ENCODE results near the gene RELT.

Gene RELT

GRCh38 chr11:73386016-73386415 is 9.8 kb downstream of the RELT start:
- no peak for DNase-seq (ENCODE audit: low read depth)
- H3K4me3 ChIP-seq (ENCODE audit: low read depth, low read length): no peak overlapping the region
- TF ChIP-seq, protein P1, sequence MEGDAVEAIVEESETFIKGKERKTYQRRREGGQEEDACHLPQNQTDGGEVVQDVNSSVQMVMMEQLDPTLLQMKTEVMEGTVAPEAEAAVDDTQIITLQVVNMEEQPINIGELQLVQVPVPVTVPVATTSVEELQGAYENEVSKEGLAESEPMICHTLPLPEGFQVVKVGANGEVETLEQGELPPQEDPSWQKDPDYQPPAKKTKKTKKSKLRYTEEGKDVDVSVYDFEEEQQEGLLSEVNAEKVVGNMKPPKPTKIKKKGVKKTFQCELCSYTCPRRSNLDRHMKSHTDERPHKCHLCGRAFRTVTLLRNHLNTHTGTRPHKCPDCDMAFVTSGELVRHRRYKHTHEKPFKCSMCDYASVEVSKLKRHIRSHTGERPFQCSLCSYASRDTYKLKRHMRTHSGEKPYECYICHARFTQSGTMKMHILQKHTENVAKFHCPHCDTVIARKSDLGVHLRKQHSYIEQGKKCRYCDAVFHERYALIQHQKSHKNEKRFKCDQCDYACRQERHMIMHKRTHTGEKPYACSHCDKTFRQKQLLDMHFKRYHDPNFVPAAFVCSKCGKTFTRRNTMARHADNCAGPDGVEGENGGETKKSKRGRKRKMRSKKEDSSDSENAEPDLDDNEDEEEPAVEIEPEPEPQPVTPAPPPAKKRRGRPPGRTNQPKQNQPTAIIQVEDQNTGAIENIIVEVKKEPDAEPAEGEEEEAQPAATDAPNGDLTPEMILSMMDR (conservative IDR thresholded peaks at IDR 0.05; ENCODE audit: low read depth, low read length): no peak

DNA sequence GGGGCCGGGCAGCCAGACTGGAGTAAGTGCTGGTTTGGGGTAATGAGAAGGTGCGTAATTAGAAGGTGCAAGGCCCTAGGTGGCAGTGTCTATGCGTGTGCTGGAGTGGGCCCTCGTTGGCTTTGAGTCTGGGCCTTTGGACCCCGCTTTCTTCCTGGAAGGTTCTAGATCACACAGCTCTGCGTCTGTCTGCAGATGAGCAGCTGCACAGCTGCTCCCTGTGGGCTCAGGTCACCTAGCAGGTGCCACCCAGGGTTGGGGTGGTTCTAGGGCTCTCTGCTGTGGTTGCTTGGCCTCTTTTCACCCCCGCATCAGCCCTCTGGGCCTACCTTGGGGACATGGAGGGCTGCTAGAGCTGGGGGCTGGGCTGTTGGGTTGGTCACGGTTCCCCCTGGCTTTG is 10.3 kb downstream of the RELT start:
- DNase-seq (ENCODE audit: low read depth): no peak
- H3K4me3 ChIP-seq (ENCODE audit: low read depth, low read length): no peak overlapping the region
- TF ChIP-seq, protein P1 (conservative IDR thresholded peaks at IDR 0.05; ENCODE audit: low read depth, low read length): no peak

DNA sequence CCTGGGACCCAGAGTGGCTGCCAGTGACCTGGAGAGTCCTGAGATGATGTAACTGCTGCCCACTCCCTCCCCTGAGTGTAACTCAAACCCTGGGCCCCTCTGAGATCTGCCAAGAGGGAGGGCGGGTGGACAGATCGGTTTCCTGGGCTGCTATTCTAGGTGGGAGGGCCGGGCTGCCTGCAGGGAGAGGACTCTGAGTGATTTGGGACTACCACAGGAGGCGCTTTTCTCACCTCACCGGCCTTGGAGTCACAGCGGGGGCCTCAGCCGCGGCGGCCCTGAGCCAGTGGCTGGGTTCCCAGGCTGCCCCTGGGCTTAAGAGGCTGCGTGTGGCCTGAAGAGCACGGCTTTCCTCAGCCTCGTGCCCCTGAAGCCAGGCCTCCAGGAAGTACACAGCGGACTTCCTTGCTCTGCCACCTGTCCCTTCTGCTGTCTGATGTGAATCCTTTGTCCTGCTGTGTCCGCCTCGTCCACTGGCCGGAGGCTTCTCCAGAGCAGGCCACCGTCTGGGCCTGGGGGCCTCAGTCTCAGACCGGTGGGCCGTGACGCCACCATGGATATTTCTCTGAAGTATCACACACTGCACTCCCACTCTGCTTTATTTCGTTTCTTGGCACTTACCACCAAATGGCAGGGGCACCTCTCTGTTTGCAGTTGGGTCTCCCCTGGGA is 11.5 kb downstream of the RELT start:
- no peak overlapping the region for H3K4me3 ChIP-seq (ENCODE audit: low read depth, low read length)
- TF ChIP-seq, protein P1 (conservative IDR thresholded peaks at IDR 0.05; ENCODE audit: low read depth, low read length): peak; percentile 22
- peak; percentile 39 for DNase-seq (ENCODE audit: low read depth)

GRCh38 chr11:73388265-73389133 is 12.3 kb downstream of the RELT start:
- no peak overlapping the region for H3K4me3 ChIP-seq (ENCODE audit: low read depth, low read length)
- TF ChIP-seq, protein P1 (conservative IDR thresholded peaks at IDR 0.05; ENCODE audit: low read depth, low read length): no peak
- DNase-seq (ENCODE audit: low read depth): no peak

DNA sequence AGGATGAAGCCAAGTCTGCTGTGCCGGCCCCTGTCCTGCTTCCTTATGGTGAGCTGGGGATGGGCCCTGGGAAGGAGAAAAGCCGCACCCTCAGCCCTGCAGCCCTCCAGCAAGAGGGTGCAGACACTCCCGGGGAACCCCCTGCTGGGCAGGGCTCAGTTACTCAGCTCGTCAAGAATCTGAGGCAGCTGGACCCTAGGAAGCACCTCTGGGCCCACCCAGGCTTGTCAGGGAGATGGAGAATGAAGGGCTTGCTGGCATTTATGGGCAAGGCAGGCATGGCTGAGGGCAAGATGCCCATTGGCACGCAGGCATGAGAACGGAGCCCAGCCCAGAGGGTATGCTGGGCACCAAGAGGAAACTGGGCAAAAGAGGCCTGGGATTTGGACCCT is 12.9 kb downstream of the RELT start:
- peak; percentile 53 for DNase-seq (ENCODE audit: low read depth)
- TF ChIP-seq, protein P1 (conservative IDR thresholded peaks at IDR 0.05; ENCODE audit: low read depth, low read length): no peak
- no peak overlapping the region for H3K4me3 ChIP-seq (ENCODE audit: low read depth, low read length)

- TF ChIP-seq, protein P1 (conservative IDR thresholded peaks at IDR 0.05; ENCODE audit: low read depth, low read length): no peak
- no peak for DNase-seq (ENCODE audit: low read depth)
- no peak overlapping the region for H3K4me3 ChIP-seq (ENCODE audit: low read depth, low read length)
These were observed 13.7 kb downstream of the RELT start for GRCh38 chr11:73389916-73390315.

Measured in choroid plexus epithelial cell (primary cell).